GM18868 (cell line): ENCODE measurements around the gene PHC2.

ENCODE experiments used
- ATAC-seq: cut with Tn5 transposase; IDR thresholded peaks from one replicate; pipeline ENCODE4 v1.9.1; 2021; ENCODE audit warnings: mild to moderate bottlenecking, moderate library complexity; ENCODE audit not compliant: unreplicated experiment

PHC2 gene, protein sequence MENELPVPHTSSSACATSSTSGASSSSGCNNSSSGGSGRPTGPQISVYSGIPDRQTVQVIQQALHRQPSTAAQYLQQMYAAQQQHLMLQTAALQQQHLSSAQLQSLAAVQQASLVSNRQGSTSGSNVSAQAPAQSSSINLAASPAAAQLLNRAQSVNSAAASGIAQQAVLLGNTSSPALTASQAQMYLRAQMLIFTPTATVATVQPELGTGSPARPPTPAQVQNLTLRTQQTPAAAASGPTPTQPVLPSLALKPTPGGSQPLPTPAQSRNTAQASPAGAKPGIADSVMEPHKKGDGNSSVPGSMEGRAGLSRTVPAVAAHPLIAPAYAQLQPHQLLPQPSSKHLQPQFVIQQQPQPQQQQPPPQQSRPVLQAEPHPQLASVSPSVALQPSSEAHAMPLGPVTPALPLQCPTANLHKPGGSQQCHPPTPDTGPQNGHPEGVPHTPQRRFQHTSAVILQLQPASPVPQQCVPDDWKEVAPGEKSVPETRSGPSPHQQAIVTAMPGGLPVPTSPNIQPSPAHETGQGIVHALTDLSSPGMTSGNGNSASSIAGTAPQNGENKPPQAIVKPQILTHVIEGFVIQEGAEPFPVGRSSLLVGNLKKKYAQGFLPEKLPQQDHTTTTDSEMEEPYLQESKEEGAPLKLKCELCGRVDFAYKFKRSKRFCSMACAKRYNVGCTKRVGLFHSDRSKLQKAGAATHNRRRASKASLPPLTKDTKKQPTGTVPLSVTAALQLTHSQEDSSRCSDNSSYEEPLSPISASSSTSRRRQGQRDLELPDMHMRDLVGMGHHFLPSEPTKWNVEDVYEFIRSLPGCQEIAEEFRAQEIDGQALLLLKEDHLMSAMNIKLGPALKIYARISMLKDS

DNA sequence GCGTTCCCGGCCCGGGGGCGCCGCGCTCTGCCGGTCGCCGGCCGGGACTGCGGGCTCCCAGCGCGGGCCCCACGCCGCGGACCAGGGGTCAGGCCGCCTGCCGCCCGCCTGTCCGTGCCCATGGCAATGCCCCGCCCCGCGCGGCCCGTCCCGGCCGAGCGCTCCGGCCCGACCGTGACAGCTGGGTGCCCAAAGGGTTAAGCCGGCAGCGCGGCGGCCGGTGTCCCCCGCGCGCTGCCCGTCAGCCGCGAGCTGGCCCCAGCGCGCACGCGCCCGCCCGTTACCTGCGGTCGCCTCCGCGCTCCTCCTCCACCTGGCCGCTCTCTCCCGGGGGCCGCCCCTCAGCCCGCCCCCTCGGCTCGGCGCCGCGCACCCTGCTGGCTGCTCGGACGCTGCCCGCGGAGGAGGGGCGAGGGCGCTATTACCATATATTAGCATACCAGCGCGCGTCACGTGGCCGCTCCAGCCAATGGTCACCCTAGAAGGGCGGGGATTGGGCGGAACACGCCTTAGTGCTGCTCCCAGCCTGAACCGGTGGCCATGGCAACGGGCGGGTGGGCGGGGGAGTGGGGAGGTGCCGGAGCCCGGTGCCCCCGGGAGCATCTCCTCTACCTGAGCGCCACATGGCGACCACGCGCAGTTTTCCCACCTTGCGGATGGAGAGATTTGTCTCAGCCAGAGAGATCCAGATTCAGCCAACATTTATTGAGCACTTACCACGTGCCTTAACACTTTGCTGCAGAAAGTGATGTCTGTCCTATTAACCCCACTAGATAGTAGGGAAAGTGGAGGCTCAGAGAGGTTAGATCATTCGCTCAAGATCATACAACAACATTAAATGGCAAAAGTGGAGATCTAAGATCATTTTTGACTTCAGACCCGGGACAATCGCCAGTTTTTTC is at the start of gene PHC2:
Gene PHC2, minus strand, starts transcription at position 404 of the 902 bp plus-strand sequence. CDS start 55,556 bp downstream, outside the sequence.
- peak; percentile 93 for ATAC-seq

DNA sequence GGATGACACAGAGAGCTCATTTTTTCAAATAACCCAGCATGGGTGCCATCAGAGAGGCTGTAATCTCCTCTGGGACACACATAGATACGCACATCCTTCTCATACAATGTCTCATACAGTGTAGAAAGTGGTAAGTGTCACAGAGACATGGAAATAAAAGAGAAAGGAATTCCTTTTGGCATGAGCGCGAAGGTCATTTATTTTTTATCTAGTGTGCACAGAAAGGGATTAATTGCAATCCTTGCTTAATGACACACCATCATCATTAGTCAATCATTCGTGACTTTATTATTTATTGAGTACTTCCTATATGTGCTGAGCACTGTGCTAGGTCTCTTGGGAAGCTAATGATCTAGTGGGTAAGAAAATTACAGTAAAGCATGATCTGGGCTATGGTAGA is 46.6 kb upstream of the PHC2 start:
- no peak for ATAC-seq

DNA sequence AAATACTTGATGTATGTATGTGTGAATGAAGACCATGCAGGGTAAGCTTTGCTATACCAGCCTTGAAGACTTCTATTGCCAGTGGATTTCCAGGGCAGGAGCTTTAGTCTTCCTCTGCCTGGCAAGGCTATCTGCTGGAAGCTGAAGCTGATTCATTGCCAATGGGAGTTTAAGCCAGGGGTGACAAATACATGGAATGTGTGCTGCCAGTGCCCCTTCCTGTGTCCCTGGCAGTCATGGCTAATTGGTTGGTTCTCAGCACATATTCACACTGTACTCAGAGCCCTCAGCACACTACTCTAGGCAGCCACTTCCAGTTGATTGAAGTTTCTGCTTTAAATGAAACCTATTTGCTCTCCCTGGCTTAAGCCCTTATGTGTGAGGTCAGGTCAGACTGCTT is 43.0 kb upstream of the PHC2 start:
- ATAC-seq = no peak

DNA sequence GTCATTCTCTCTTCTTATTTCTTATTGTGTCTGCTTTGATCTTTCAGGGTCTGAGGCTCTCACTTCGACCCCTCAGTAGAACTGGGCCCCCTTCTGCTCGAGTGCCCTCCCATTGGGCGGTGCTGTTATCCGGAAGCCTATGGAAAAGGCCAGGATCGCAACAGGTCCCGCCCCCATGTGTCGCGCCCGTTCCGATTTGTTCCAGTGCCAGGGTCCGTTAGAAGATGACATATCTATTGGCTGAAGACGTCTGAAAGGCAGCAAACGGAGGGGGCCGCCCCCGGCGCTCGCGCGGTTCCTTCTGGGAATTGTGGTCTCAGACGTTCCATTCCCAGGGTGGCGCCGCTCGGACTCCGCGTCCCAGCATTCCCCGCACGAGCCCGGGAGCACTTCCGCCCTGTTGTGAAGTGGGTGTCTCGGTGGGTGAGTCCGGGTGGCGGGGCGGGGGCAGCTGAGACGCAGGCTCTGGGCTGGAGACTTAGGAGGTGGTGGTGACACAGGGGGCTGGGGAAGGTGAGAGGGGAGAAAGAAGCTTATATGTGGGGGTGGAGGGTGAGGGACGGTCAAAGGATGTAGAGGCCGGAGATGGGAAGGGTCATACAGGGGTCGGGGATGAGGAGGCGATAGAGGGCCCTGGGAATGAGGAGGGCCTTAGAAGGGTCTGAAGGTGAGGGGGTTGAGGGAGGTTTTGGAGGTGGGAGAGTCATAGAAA is 41.5 kb upstream of the PHC2 start, which contains the start of gene ZSCAN20:
Gene ZSCAN20, plus strand, starts transcription at position 377 of the 712 bp plus-strand sequence. CDS start 6,644 bp downstream, outside the sequence.
- ATAC-seq = peak; percentile 90

DNA sequence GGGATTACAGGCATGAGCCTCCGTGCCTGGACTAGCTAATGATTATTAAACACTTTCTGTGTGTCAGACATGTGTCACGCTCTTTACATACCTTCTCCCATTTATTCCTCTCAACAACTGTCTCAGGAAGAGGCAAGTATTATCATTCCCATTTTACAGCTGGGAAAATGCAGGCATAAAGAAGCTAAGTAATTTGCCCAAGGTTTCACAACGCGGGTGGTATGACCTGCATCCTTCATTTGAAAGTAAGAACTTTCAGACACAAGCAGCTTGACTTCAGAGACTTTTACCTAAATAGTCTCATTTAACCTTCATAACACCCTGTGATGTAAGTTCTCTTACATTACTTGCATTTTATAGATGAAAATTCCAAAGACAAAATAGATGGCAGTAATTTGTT is 40.5 kb upstream of the PHC2 start:
- no peak for ATAC-seq

DNA sequence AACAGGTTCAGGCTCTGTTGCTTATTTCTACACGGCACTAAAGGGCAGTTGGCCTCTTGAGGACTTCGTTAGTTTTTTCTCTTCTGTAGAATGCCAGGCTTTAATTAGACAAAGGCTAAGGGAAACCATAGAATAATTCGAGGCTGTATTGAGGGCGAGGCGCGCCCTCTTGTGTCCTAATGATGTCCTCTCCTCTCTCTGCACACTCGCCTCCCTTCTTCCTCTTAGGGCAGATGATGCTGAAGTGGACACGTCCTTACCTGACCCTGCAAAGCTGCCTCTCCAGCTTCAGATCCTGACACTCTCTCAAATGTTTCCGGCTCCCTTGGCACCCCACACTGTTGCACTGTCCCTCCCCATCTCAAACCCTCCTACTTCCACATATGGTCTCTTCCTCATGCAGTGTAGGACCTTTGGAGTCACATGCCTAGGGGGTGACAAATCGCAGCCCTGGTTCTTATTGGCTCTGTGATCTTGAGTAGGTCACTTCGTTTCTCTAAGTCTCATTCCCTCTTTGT is 39.7 kb upstream of the PHC2 start:
- ATAC-seq = peak; percentile 46

DNA sequence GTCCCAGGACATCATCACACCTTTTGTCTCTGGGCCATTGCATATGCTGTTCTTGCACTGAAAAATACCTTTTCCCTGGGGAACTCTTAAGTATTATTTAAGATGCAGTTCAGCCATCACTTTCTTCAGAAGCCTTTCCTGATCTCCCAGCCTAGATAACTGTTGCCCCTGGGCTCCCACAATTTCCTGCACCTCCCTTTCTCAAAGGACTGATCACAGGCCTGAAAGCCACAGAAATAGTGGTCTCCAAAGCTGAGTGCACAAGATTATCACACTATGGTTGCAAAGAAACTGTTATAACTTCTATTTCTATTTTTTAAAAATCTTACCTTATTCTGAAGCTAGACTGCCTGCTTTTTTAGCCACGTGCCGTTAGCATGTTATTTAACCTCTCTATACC is 38.8 kb upstream of the PHC2 start:
- ATAC-seq = no peak

DNA sequence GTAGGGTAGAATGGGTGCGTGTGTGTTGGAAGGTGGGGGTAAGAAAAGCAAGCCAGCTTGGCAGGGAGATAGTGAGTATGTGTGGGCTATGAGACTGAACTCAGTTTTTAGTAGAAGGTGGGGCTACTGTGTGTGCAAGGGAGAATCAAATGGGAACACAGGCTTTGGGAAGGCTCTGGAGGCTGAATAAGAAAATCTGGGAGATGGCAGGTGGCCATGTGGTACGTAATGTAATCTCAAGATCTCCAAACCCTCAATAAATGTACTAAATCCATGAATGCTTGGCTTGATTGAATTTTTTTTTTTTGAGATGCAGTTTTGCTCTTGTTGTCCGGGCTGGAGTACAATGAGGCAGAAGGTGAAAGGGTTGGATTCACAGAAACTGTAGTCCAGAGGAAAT is 38.1 kb upstream of the PHC2 start:
- no peak for ATAC-seq

DNA sequence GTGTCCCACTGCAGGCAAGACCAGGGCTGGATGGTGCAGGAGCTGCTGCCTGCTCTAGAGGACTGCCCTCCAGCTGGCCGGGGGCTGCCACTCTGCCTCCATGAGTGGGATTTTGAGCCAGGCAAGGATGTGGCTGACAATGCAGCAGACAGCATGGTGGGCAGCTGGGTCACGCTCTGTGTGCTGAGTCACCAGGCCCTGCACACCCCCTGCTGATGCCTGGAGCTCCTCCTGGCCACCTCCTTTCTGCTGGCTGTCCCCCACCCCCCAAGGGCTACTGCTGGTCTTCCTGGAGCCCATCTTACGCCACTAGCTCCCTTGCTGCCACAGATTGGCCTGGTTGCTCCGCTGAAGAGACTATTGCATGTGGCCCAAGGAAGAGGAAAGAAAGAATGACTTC is 37.6 kb upstream of the PHC2 start:
- no peak for ATAC-seq

DNA sequence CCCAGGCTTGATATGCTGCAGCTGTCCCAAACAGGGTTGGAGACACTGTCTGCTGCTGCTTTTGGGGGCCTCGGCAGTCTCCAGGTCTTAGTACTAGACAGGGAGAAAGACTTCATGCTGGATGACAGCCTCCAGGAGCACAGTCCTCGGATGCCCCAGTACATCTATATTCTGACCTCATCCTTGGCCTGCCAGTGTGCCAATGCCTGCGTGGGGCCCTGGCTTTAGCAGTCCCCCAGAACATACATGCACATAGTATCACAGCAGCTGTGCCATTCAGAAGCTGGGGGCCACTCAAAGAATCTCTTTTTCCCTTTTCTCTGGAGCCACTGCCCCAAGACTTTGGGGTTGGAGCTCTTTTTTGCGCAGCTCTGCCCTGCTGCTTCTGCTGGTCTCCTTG is 37.1 kb upstream of the PHC2 start:
- no peak for ATAC-seq

DNA sequence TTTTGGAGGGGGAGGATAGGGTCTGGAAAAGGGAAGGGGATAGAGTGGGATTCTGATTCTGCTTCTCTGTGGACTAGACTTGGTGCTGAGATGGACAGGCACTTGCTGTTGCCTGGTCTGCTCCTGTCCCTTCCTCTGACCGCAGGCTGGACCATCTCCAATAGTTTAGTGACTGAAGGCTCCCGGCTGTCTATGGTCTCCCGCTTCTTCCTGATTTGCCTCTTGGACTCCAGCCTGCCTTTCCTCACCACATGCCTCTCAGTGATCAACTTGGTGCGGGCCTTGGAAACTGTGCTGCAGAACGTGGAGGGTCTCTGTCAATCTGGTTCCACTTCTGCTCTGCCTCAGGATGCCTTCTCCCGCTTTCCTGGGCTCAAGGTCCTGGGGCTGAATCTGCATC is 35.3 kb upstream of the PHC2 start:
- no peak for ATAC-seq

DNA sequence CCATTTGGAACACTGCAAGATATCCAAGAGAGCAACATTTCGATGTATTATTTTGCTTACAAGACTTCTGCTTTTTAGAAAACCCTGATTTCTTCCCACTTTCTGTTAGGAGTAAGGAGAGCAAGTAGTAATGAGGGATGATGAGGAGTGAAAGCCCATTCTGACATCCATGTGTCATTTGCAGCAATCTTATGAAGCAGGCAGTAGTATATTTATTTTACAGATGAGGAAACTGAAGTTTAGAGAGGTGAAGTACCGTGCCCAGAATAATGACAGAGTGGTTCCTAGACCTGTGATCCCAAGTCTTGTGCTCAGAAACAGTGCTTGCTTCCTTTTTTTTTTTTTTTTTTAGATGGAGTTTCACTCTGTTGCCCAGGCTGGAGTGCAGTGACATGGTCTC is 34.4 kb upstream of the PHC2 start:
- no peak for ATAC-seq

DNA sequence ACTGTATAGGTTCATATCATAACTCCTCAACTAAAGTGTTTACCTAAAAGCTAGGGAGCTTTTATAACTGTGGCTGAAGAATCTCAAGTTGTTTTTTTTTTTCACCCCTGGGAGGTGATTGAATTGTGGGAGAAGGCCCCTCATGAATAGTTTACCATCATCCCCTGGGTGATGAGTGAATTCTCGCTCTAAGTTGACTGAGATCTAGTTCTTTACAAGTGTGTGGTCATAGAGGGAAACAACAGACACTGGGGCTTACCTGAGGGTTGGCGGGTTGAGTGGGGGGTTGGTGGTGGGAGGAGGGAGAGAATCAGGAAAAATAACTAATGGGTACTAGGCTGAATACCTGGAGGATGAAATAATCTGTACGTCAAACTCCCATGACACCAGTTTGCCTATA is 33.7 kb upstream of the PHC2 start:
- ATAC-seq = no peak

DNA sequence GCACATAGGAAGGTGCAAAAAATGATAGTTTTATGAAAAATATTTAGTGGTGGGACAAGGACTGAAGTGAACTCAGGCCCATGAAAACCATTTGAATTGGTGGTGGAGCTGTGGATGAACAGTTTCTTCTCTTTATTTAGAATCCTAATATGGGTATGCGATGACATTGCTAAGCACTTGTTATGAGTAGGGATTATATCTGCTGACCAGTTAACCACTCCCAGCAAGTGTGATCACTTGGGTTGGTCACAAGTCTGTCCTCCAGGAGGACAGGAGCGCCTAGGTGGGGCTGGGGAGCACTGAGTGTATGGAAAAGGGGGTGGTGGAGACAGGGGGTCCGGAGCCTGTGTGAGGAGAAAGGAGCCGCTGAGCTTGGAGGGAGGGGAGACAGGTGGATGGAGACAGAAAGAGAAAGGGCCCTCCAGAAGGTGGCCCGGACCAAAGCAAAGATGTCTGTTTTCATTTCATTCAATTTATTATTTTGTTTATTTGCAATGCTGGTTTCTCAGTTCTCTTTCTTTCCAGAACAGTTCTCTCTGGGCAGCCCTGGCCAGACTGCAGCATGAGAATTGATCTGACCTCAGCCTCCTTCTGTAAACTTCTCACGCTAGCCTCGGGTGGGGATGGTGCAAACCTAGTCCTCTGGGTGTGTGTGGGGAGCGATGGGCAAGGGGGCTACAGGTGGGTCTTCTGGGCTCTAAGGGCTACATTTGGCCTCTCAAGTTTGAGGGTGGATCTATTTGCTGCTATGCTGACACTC is 31.7 kb upstream of the PHC2 start:
- no peak for ATAC-seq

DNA sequence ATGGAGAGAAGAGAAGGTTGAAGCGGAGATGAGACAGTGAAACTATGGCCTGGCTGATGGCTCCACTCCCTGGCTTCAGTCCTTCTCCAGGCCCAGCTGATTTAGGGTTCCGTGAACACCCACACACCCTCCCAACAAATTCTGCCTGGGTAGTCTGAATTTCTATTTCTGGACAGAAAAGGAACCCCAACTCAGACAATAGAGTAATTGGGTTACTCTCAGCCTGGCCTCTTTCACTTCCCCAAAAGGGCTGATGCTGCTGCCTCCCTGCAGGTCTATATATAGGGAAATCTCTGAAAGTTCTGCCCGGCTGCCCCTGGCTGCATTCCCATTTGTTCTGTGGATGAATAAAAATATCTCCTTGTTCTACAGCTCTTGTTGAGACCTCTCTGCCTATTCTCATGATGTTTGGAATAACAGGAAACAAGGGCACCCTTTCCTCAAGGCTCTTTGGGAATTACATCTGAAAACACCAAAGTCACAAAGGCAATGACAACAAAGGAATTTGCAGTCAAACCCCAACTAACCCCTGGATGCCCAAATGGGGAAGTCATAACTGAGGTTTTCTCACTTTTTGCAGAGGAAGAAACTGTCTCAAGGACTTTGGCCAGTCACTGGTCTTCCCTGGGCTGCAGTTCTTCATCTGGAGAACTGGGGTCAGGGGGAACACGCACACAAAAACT is 30.2 kb upstream of the PHC2 start:
- peak; percentile 82 for ATAC-seq

DNA sequence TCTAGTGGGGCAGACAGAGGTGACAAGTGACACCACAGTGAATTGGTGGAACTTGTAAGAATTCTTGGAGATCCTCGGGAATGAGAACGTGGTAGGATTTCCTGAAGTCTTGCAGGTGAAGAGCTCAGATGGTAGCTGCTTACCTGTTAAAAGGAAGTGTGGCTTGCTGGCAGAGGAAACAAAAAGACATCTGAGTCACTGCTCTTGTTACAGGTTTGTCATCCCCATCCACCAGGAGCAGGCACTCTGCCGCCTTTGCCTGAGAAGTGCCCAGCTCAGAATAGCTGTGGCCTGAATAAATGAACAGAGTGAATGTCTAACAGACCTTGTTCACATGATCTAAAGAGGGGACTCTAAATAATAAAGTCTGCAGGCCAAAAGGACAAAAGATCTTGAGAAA is 29.2 kb upstream of the PHC2 start:
- ATAC-seq = no peak

DNA sequence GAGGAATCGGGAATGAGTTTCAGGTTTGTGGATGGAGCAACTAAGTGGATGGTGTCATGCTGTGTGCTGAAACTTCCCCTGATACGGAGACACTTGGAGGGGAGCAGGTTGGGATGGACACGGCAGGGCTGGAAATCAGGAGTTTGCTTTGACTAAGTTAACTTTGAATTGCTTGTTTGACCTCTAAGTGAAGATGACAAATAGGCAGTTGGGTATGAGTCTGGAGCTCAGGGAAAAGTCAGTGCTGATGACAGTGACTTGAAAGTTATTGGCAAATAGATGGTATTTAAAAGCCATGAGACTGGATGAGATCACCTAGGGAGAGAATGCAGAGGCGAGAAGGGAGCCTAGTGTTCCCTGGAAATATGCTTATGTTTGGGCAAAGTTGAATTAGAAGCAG is 28.8 kb upstream of the PHC2 start:
- ATAC-seq = no peak

DNA sequence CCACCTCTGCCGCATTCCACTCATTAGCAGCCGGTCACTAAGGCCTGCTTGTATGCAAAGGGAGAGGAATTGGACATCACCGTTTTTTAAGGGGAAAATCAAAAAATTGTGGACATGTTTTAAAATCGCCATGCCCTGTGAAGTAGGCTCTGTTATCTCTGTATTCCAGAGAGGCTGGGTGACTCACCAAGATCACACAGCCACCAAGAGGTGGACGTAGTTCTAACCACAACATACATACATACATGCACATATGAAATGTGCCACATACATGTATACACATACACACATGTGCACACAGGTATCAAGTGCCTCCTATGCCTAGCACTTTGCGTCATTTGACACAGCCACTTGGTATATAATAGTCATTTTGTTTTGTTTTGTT is 25.6 kb upstream of the PHC2 start:
- ATAC-seq = no peak
